ENCODE results near the gene BNC2. TPM values are rescaled to one million over a fixed set of nuclear protein-coding genes. Genes with fewer than 3 reads are reported as not detected.

BNC2 gene
- total RNA-seq, 2 donors from 2014 or later = 0.99 to 1.8 TPM

GRCh38 chr9:16680975-16681651 is 189.4 kb downstream of the BNC2 start:
- DNase-seq (no peak), ATAC-seq (no peak)
- intact Hi-C loops (cut with DNase I) = no loop called here
- Histone ChIP-seq H3K27me3 (no peaks in the 10 kb centered on the region), H3K4me1 (no peaks in the 10 kb centered on the region), H3K4me3 (no peak overlapping the region), H3K27ac (no peak overlapping the region), H3K9me3 (no peaks in the 10 kb centered on the region), H3K36me3 (replicated peaks in 1 of 2; ENCODE audit: insufficient read depth in 1 of 2, low read depth in 2 of 2) (no peaks in the 10 kb centered on the region)
- TF ChIP-seq POLR2A (IDR thresholded peaks at IDR 0.05) = no peak
- no peak for TF ChIP-seq CTCF (IDR thresholded peaks at IDR 0.05)
- WGBS, 2 donors = 59 to 60% methylated on average over 5 of the region's 5 CpGs

- no peaks in the 10 kb centered on the region for H3K4me1 ChIP-seq
- no peaks in the 10 kb centered on the region for H3K27me3 ChIP-seq
- H3K27ac ChIP-seq = no peak overlapping the region
- intact Hi-C loops (cut with DNase I) = no loop called here
- WGBS, 2 donors = 51 to 55% methylated on average over 3 of the region's 3 CpGs
- ATAC-seq (no peak), DNase-seq (no peak)
- no peaks in the 10 kb centered on the region for H3K9me3 ChIP-seq
- no peak overlapping the region for H3K4me3 ChIP-seq
- TF ChIP-seq CTCF (IDR thresholded peaks at IDR 0.05) (no peak), POLR2A (IDR thresholded peaks at IDR 0.05) (no peak)
- no peaks in the 10 kb centered on the region for H3K36me3 ChIP-seq (replicated peaks in 1 of 2; ENCODE audit: insufficient read depth in 1 of 2, low read depth in 2 of 2)
Measured at GRCh38 chr9:16680541-16680940, 189.9 kb downstream of the BNC2 start.

- Histone ChIP-seq H3K9me3 (no peaks in the 10 kb centered on the region), H3K27me3 (no peaks in the 10 kb centered on the region), H3K36me3 (replicated peaks in 1 of 2; ENCODE audit: insufficient read depth in 1 of 2, low read depth in 2 of 2) (no peaks in the 10 kb centered on the region), H3K4me3 (no peak overlapping the region), H3K27ac (no peak overlapping the region), H3K4me1 (no peaks in the 10 kb centered on the region)
- TF ChIP-seq CTCF (IDR thresholded peaks at IDR 0.05) (no peak), POLR2A (IDR thresholded peaks at IDR 0.05) (no peak)
- DNase-seq (no peak), ATAC-seq (no peak)
- WGBS, 2 donors = 64 to 79% methylated on average over 10 of the region's 10 CpGs
- intact Hi-C loops (cut with DNase I) = no loop called here
Measured at GRCh38 chr9:16679327-16679821, 191.1 kb downstream of the BNC2 start.

GRCh38 chr9:16676519-16676918 is 194.0 kb downstream of the BNC2 start:
- H3K27me3 ChIP-seq = no peaks in the 10 kb centered on the region
- H3K36me3 ChIP-seq (replicated peaks in 1 of 2; ENCODE audit: insufficient read depth in 1 of 2, low read depth in 2 of 2) = no peaks in the 10 kb centered on the region
- no peak overlapping the region for H3K4me3 ChIP-seq
- WGBS, 2 donors = 85 to 86% methylated on average over 3 of the region's 3 CpGs
- intact Hi-C loops (cut with DNase I) = no loop called here
- no peak for TF ChIP-seq POLR2A (IDR thresholded peaks at IDR 0.05)
- no peak for TF ChIP-seq CTCF (IDR thresholded peaks at IDR 0.05)
- H3K4me1 ChIP-seq = no peaks in the 10 kb centered on the region
- no peak for ATAC-seq
- no peaks in the 10 kb centered on the region for H3K9me3 ChIP-seq
- DNase-seq = no peak
- H3K27ac ChIP-seq = no peak overlapping the region

GRCh38 chr9:16675131-16675530 is 195.3 kb downstream of the BNC2 start:
- intact Hi-C loops (cut with DNase I) = no loop called here
- Histone ChIP-seq H3K4me3 (no peak overlapping the region), H3K36me3 (replicated peaks in 1 of 2; ENCODE audit: insufficient read depth in 1 of 2, low read depth in 2 of 2) (no peaks in the 10 kb centered on the region), H3K27ac (no peak overlapping the region), H3K27me3 (no peaks in the 10 kb centered on the region), H3K4me1 (no peaks in the 10 kb centered on the region), H3K9me3 (no peaks in the 10 kb centered on the region)
- DNase-seq (no peak), ATAC-seq (no peak)
- WGBS, 2 donors = 91% methylated on average over 5 of the region's 5 CpGs
- no peak for TF ChIP-seq CTCF (IDR thresholded peaks at IDR 0.05)
- no peak for TF ChIP-seq POLR2A (IDR thresholded peaks at IDR 0.05)
